Measurements from ENCODE around the gene ABCB6. TPM values are rescaled to one million over a fixed set of nuclear protein-coding genes. Genes with fewer than 3 reads are reported as not detected.

Gene ABCB6
- total RNA-seq, 1 experiment from 2014 or later, result 68.6 TPM

DNA sequence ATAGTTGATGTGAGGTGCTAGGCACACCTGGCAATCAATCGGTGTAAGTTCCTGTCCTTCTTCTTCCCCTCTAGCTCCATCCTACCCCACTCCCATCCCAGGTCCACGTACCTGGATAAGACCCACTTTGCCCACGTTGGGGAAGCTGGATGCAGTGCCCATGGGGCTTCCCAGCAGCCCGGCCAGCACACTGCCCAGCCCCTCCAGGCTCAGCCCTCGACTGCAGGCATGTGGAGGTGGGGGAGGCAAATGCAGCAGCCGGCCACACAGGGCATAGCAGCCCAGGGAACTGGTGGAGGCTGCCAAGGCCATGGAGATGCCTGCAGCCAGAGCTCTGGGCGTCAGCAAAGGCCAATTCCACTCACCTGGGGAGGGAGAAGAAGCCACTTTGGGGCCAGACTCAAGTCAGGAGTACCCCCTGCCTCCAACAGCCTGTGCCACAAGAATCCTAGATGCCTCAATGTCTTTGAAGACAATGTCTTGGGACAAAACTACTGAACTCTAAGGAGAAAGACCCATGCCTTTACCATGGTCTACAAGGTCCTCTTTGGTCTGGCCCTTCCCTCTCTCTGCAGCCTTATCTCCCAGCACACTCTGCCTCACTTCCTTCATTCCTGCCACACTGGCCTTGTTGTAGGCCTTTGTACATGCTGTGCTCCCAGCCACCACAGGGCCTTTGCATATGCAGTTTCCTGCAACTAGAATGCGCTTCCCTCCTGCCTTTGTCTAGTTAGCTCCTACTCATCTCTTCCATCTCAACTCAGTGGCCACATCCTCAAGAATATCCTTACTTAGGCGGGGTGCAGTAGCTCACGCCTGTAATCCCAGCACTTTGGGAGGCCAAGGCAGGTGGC, 53.5 kb downstream of the ABCB6 start:
- no peaks in the 10 kb centered on the region for H3K27me3 Mint-ChIP-seq (ENCODE audit: insufficient read depth, unreplicated experiment)
- Histone ChIP-seq H3K27me3 (replicated peaks; ENCODE audit: control insufficient read depth, insufficient read depth, low read length) (no peaks in the 10 kb centered on the region), H3K4me3 (ENCODE audit: low read depth, low read length) (no peak overlapping the region), H3K4me1 (peaks cover 10% of the 10 kb centered on the region), H3K9me3 (no peaks in the 10 kb centered on the region), H3K36me3 (ENCODE audit: control insufficient read depth, insufficient read depth, low read length) (no peaks in the 10 kb centered on the region)
- no peaks in the 10 kb centered on the region for H3K9me3 Mint-ChIP-seq (ENCODE audit: unreplicated experiment)
- H3K27ac Mint-ChIP-seq (ENCODE audit: unreplicated experiment), result no peak overlapping the region
- TF ChIP-seq, protein P1, sequence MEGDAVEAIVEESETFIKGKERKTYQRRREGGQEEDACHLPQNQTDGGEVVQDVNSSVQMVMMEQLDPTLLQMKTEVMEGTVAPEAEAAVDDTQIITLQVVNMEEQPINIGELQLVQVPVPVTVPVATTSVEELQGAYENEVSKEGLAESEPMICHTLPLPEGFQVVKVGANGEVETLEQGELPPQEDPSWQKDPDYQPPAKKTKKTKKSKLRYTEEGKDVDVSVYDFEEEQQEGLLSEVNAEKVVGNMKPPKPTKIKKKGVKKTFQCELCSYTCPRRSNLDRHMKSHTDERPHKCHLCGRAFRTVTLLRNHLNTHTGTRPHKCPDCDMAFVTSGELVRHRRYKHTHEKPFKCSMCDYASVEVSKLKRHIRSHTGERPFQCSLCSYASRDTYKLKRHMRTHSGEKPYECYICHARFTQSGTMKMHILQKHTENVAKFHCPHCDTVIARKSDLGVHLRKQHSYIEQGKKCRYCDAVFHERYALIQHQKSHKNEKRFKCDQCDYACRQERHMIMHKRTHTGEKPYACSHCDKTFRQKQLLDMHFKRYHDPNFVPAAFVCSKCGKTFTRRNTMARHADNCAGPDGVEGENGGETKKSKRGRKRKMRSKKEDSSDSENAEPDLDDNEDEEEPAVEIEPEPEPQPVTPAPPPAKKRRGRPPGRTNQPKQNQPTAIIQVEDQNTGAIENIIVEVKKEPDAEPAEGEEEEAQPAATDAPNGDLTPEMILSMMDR (IDR thresholded peaks at IDR 0.05; ENCODE audit: insufficient read depth in 1 of 2, low read depth in 1 of 2, low read length in 1 of 2, severe bottlenecking in 1 of 2, unreplicated experiment in 1 of 2), result no peak
- ChIA-PET POLR2A (no interaction called here), CTCF (no interaction called here)
- peaks cover 11% of the 10 kb centered on the region for H3K36me3 Mint-ChIP-seq (ENCODE audit: insufficient read depth, unreplicated experiment)
- H3K4me1 Mint-ChIP-seq (ENCODE audit: low read depth, unreplicated experiment), result peaks cover 18% of the 10 kb centered on the region
- no peak for DNase-seq
- intact Hi-C loops (cut with micrococcal nuclease; ENCODE audit: unreplicated experiment), result no loop called here
- BruUV-seq (replicated peaks), result no TSS peak
- no peak overlapping the region for H3K4me3 Mint-ChIP-seq (ENCODE audit: unreplicated experiment)

DNA sequence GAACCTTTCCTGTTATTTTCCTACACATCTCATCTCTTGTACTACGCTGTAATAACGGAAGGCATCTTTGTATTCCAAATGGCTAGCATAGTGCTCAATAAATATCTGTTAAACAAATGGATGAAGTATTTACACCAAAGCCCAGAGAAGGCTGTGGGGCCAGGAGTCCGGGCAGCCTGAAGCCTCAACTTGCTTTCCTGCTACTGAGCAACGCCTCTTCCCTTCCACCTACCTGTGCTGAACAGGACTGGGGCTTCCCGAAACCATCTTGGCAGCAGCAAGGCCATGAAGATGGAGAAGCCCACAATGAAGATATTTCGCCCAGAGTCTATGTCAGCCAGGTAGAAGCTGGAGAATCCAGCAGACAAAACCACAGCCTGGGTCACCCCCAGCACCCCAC, 55.6 kb downstream of the ABCB6 start:
- no TSS peak for BruUV-seq (replicated peaks)
- H3K27me3 Mint-ChIP-seq (ENCODE audit: insufficient read depth, unreplicated experiment), result no peaks in the 10 kb centered on the region
- Histone ChIP-seq H3K4me3 (ENCODE audit: low read depth, low read length) (no peak overlapping the region), H3K9me3 (no peaks in the 10 kb centered on the region), H3K4me1 (peaks cover 11% of the 10 kb centered on the region; the same call in 1 of the 2 replicates), H3K36me3 (ENCODE audit: control insufficient read depth, insufficient read depth, low read length) (0 out of 2 replicates have a peak, but pooled peaks cover 1% of the 10 kb centered on the region), H3K27me3 (replicated peaks; ENCODE audit: control insufficient read depth, insufficient read depth, low read length) (no peaks in the 10 kb centered on the region)
- intact Hi-C loops (cut with micrococcal nuclease; ENCODE audit: unreplicated experiment), result no loop called here
- CTCF ChIA-PET, result interaction anchor here (0.6 to 1.3 kb wide), 2 partner anchors 43 to 460 kb away, joined by 3 read pairs; partner anchors contain the start of gene ZFAND2B
- H3K36me3 Mint-ChIP-seq (ENCODE audit: insufficient read depth, unreplicated experiment), result peaks cover 18% of the 10 kb centered on the region
- TF ChIP-seq, protein P1 (IDR thresholded peaks at IDR 0.05; ENCODE audit: insufficient read depth in 1 of 2, low read depth in 1 of 2, low read length in 1 of 2, severe bottlenecking in 1 of 2, unreplicated experiment in 1 of 2), result no peak
- no peak overlapping the region for H3K27ac Mint-ChIP-seq (ENCODE audit: unreplicated experiment)
- DNase-seq, result no peak
- H3K4me1 Mint-ChIP-seq (ENCODE audit: low read depth, unreplicated experiment), result peaks cover 14% of the 10 kb centered on the region
- no peaks in the 10 kb centered on the region for H3K9me3 Mint-ChIP-seq (ENCODE audit: unreplicated experiment)
- H3K4me3 Mint-ChIP-seq (ENCODE audit: unreplicated experiment), result no peak overlapping the region
- POLR2A ChIA-PET, result no interaction called here

DNA sequence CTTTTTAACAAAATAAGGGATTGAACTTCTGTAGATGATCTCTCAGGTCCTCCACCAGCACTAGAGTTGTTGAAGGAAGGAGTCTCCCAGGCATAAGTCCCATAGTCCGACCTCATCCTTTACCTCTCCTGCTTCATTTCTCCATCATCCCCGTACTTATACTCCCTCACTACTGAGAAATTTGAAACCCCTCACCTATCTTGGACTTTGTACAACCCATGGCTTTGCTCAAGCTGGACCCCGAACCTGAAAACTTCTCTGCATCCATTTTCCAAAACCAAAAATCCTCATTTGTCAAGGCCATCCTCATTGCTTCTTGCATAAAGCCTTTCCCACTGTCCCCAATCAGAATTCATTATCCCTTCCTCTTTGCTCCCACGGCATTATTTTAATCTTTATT, 57.7 kb downstream of the ABCB6 start:
- H3K4me3 Mint-ChIP-seq (ENCODE audit: unreplicated experiment), result peak overlapping the region; percentile 78
- Histone ChIP-seq H3K27me3 (replicated peaks; ENCODE audit: control insufficient read depth, insufficient read depth, low read length) (no peaks in the 10 kb centered on the region), H3K4me3 (ENCODE audit: low read depth, low read length) (peak overlapping the region; percentile 73), H3K36me3 (ENCODE audit: control insufficient read depth, insufficient read depth, low read length) (peaks cover 1% of the 10 kb centered on the region; the same call in 1 of the 2 replicates), H3K4me1 (peaks cover 11% of the 10 kb centered on the region; the same call in 1 of the 2 replicates), H3K9me3 (no peaks in the 10 kb centered on the region)
- intact Hi-C loops (cut with micrococcal nuclease; ENCODE audit: unreplicated experiment), result loop anchor here (2.0 kb wide), 1 partner anchor 192 kb away; no protein-coding TSS in a partner anchor
- TSS peak; percentile 80 for BruUV-seq (replicated peaks)
- H3K27me3 Mint-ChIP-seq (ENCODE audit: insufficient read depth, unreplicated experiment), result no peaks in the 10 kb centered on the region
- no peak for DNase-seq
- no peaks in the 10 kb centered on the region for H3K9me3 Mint-ChIP-seq (ENCODE audit: unreplicated experiment)
- TF ChIP-seq, protein P1 (IDR thresholded peaks at IDR 0.05; ENCODE audit: insufficient read depth in 1 of 2, low read depth in 1 of 2, low read length in 1 of 2, severe bottlenecking in 1 of 2, unreplicated experiment in 1 of 2), result no peak
- ChIA-PET CTCF (no interaction called here), POLR2A (no interaction called here)
- H3K27ac Mint-ChIP-seq (ENCODE audit: unreplicated experiment), result peak overlapping the region; percentile 84
- H3K4me1 Mint-ChIP-seq (ENCODE audit: low read depth, unreplicated experiment), result peaks cover 14% of the 10 kb centered on the region
- peaks cover 18% of the 10 kb centered on the region for H3K36me3 Mint-ChIP-seq (ENCODE audit: insufficient read depth, unreplicated experiment)

Data from Caco-2 (cell line).